ENCODE data around the gene ATP2B2. TPM values are rescaled to one million over a fixed set of nuclear protein-coding genes. Genes with fewer than 3 reads are reported as not detected.

ATP2B2 gene
- total RNA-seq, 2 donors from 2014 or later, result 0.14 to 0.74 TPM

DNA sequence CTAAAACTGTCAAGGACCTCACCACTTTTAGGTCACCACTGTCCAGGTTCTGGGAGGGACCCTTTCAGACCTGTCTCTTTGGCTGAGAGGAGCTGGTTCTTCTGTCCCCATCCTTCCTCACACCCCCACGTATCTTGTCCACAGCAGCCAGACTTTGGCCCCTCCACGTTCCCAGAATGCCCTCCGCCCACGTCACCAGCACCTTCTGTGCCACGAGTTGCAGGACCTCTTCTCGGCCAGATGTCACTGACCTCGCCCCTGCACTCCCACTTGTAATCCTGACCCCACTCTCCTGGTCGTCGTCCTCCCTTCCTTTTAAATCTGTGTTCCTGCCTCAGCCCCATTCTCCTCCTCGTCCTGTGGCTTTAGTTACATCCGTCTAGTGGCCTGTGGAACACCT is 161.9 kb downstream of the ATP2B2 start:
- H3K27me3 ChIP-seq (replicated peaks; ENCODE audit: insufficient read depth), result no peaks in the 10 kb centered on the region
- intact Hi-C loops (cut with DNase I), result no loop called here
- H3K9me3 ChIP-seq, result no peaks in the 10 kb centered on the region
- no peak for DNase-seq (ENCODE audit: low spot score)
- H3K36me3 ChIP-seq, result no peaks in the 10 kb centered on the region
- 55% methylated on average over 11 of the region's 11 CpGs for WGBS
- H3K4me1 ChIP-seq (replicated peaks), result no peaks in the 10 kb centered on the region
- H3K4me3 ChIP-seq, result no peak overlapping the region
- TF ChIP-seq POLR2A (IDR thresholded peaks at IDR 0.05) (no peak), POLR2AphosphoS5 (IDR thresholded peaks at IDR 0.05) (no peak)
- TF ChIP-seq, protein P1, sequence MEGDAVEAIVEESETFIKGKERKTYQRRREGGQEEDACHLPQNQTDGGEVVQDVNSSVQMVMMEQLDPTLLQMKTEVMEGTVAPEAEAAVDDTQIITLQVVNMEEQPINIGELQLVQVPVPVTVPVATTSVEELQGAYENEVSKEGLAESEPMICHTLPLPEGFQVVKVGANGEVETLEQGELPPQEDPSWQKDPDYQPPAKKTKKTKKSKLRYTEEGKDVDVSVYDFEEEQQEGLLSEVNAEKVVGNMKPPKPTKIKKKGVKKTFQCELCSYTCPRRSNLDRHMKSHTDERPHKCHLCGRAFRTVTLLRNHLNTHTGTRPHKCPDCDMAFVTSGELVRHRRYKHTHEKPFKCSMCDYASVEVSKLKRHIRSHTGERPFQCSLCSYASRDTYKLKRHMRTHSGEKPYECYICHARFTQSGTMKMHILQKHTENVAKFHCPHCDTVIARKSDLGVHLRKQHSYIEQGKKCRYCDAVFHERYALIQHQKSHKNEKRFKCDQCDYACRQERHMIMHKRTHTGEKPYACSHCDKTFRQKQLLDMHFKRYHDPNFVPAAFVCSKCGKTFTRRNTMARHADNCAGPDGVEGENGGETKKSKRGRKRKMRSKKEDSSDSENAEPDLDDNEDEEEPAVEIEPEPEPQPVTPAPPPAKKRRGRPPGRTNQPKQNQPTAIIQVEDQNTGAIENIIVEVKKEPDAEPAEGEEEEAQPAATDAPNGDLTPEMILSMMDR (IDR thresholded peaks at IDR 0.05), result no peak
- H3K27ac ChIP-seq, result no peak overlapping the region

DNA sequence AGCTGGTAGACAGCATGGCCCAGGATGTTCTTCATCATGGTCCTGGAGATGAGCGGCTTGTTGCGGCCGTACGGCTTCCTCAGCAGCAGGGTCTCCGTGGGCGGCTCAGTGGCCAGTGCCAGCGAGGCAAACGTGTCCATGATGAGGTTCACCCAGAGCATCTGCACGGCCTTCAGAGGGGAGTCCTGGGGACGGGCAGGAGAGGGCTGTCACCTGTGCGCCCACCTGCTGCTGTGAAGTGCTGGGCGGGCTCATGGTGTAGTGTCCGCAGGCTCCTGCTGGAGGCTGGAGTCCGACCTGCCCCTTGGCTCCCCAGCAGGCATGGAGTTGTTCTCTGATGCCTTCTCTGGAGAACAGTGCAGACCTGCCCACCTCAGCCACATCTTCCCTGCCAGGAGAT is 162.6 kb downstream of the ATP2B2 start:
- H3K27me3 ChIP-seq (replicated peaks; ENCODE audit: insufficient read depth), result no peaks in the 10 kb centered on the region
- WGBS, result 86% methylated on average over 14 of the region's 14 CpGs
- H3K27ac ChIP-seq, result no peak overlapping the region
- H3K36me3 ChIP-seq, result no peaks in the 10 kb centered on the region
- no peaks in the 10 kb centered on the region for H3K9me3 ChIP-seq
- no peaks in the 10 kb centered on the region for H3K4me1 ChIP-seq (replicated peaks)
- DNase-seq (ENCODE audit: low spot score), result no peak
- H3K4me3 ChIP-seq, result no peak overlapping the region
- intact Hi-C loops (cut with DNase I), result no loop called here
- TF ChIP-seq, protein P1 (IDR thresholded peaks at IDR 0.05), result no peak
- TF ChIP-seq POLR2A (IDR thresholded peaks at IDR 0.05) (no peak), POLR2AphosphoS5 (IDR thresholded peaks at IDR 0.05) (no peak)

DNA sequence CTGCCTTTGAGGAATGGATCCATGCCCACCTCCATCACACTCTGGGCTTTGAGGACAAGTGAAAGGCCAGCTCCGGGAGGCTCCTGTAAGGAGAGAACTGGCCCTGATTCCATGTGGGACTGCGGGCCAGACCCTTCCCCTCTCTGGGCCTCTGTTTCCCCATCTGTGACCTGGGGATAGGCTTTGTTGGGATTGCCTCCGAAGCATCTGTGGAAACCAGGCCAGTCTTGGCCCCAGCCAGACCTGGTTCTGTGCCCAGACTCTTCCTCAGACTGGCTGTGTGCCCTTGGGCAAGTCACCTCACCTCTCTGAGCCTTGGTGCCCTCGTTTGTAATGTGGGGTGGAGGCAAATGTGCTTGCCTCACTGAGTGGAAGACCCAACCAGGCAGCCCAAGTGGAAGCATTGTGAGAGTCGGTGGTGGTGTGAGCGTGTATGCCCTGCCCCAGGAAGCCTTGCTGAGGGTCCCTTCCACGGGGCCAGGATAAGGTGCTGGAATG is 163.4 kb downstream of the ATP2B2 start:
- Histone ChIP-seq H3K27ac (no peak overlapping the region), H3K4me1 (replicated peaks) (no peaks in the 10 kb centered on the region), H3K27me3 (replicated peaks; ENCODE audit: insufficient read depth) (no peaks in the 10 kb centered on the region), H3K9me3 (no peaks in the 10 kb centered on the region), H3K4me3 (no peak overlapping the region), H3K36me3 (no peaks in the 10 kb centered on the region)
- no peak for DNase-seq (ENCODE audit: low spot score)
- intact Hi-C loops (cut with DNase I), result no loop called here
- TF ChIP-seq POLR2A (IDR thresholded peaks at IDR 0.05) (no peak), POLR2AphosphoS5 (IDR thresholded peaks at IDR 0.05) (no peak)
- TF ChIP-seq, protein P1 (IDR thresholded peaks at IDR 0.05), result no peak
- whole genome bisulfite sequencing, result 77% methylated on average over 7 of the region's 7 CpGs

DNA sequence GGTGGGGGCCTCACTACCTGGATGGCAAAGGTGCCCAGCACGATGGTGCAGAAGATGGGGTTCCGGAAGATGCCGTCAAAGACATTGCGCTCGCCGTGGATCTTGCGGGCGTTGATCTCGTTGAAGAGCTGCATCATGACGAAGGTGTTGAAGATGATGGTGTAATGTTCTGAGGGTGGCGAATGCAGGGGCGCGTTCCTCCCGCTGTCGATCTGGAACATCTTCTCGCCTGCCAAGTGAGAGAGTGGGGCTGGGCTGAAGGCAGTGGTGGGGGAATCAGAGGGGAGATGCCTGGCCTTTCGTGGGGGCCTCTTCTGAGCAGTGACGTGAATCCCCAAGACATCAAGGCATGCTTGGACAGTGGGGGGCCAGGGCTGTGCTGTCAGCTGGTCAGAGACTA is 164.9 kb downstream of the ATP2B2 start:
- Histone ChIP-seq H3K27me3 (replicated peaks; ENCODE audit: insufficient read depth) (no peaks in the 10 kb centered on the region), H3K27ac (no peak overlapping the region), H3K9me3 (no peaks in the 10 kb centered on the region), H3K4me1 (replicated peaks) (no peaks in the 10 kb centered on the region), H3K4me3 (no peak overlapping the region), H3K36me3 (no peaks in the 10 kb centered on the region)
- TF ChIP-seq POLR2AphosphoS5 (IDR thresholded peaks at IDR 0.05), result no peak
- TF ChIP-seq POLR2A (IDR thresholded peaks at IDR 0.05), result no peak
- TF ChIP-seq, protein P1 (IDR thresholded peaks at IDR 0.05), result no peak
- intact Hi-C loops (cut with DNase I), result no loop called here
- WGBS, result 91% methylated on average over 18 of the region's 18 CpGs
- DNase-seq (ENCODE audit: low spot score), result no peak

DNA sequence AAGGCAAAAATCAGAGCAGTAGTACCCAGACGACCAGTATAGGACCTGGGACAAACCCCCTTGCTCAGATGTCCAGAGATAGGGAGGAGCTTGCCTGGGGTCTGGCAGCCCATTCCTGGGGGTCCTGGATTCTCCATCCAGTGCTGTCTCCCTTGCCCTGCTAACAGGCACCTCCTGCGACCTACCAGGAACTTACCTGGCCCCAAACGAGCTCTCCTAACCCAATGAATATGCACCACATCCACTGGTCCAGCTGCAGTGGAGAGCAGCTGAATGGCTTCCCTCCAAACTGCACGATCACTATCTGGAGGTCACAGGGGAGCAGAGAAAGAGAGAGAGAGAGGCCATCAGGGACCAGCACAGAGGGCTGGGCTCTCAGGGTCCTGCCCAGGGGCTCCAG is 165.3 kb downstream of the ATP2B2 start:
- DNase-seq (ENCODE audit: low spot score), result no peak
- H3K27ac ChIP-seq, result no peak overlapping the region
- H3K36me3 ChIP-seq, result no peaks in the 10 kb centered on the region
- no peak for TF ChIP-seq POLR2AphosphoS5 (IDR thresholded peaks at IDR 0.05)
- no peak for TF ChIP-seq POLR2A (IDR thresholded peaks at IDR 0.05)
- TF ChIP-seq, protein P1 (IDR thresholded peaks at IDR 0.05), result no peak
- H3K4me3 ChIP-seq, result no peak overlapping the region
- H3K4me1 ChIP-seq (replicated peaks), result no peaks in the 10 kb centered on the region
- H3K27me3 ChIP-seq (replicated peaks; ENCODE audit: insufficient read depth), result no peaks in the 10 kb centered on the region
- no peaks in the 10 kb centered on the region for H3K9me3 ChIP-seq
- 51% methylated on average over 4 of the region's 4 CpGs for WGBS
- intact Hi-C loops (cut with DNase I), result no loop called here
